GM18909 (cell line): ENCODE results near the gene DIP2C.
"Not testable (repeated sequence)": the region's sequence is repeated elsewhere in the genome, so short reads cannot be mapped to it uniquely, and the experiment has no call there.

Experiments used
- ATAC-seq: cut with Tn5 transposase; IDR thresholded peaks from one replicate; pipeline ENCODE4 v1.9.1; 2021; ENCODE audit warnings: mild to moderate bottlenecking; ENCODE audit not compliant: unreplicated experiment, poor library complexity

Gene DIP2C

GRCh38 chr10:413662-414071, 275.8 kb downstream of the DIP2C start:
- no peak for ATAC-seq

- no peak for ATAC-seq
These were observed 277.4 kb downstream of the DIP2C start for GRCh38 chr10:412109-412508.

GRCh38 chr10:411603-412002, 277.9 kb downstream of the DIP2C start:
- ATAC-seq: no peak

GRCh38 chr10:409408-410040, 279.9 kb downstream of the DIP2C start:
- no peak for ATAC-seq

DNA sequence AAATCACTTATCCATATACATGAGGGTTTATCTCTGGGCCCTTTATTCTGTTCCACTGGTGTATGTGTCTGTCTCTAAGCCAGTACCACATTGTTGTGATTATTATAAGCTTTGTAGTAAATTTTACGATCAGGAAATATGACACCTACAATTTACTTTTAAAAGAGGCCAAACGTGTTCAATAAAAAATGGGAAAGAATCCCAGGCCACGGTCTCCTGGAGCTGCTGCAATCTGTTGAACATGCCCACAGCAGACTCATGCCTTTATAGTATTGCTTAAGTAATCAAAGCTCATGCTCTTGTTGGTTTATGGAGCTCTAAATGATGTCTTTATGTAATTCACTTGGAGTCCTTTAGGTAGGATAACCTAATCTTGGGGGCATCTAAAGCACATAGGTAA, 281.2 kb downstream of the DIP2C start:
- no peak for ATAC-seq

- no peak for ATAC-seq
These were observed 282.5 kb downstream of the DIP2C start for GRCh38 chr10:406976-407375.

GRCh38 chr10:405648-406047, 283.8 kb downstream of the DIP2C start:
- no peak for ATAC-seq

GRCh38 chr10:404991-405390, 284.5 kb downstream of the DIP2C start:
- no peak for ATAC-seq

- no peak for ATAC-seq
These were observed 285.1 kb downstream of the DIP2C start for GRCh38 chr10:404346-404745.

- ATAC-seq: no peak
These were observed 290.5 kb downstream of the DIP2C start for GRCh38 chr10:398954-399353.

GRCh38 chr10:397321-398068, 292.0 kb downstream of the DIP2C start:
- ATAC-seq: no peak

DNA sequence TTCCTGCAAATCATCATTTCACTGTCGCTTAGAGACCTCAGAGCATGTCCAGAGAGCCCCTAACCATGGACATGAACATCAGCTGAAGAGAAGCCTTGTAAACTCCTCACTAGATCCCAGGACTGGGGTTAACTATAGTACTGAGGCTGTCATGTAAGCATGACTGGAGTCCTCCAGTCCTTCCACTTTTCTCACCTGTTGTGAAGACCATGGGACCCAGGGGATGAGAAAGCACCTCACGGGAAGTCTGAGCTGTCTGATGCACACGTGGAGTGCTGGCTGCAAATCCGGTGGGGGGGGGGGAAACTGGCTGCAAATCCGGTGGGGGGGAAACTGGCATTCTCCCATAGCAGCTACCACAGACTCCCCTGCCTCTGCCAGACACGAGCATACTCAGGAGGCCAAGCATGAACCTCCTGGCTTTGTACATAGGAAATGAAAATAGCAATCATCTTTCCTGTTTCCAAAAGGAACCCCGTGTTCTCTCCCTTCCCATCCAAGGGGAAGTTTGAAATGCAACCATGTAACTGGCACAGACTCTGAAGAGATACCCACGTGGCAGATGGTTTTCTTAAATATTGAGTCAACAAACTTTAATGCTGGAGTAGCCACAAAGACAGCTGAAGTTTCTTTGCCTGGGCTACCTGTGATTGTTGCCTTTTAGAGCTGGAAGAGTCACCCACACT, 292.8 kb downstream of the DIP2C start:
- no peak for ATAC-seq

DNA sequence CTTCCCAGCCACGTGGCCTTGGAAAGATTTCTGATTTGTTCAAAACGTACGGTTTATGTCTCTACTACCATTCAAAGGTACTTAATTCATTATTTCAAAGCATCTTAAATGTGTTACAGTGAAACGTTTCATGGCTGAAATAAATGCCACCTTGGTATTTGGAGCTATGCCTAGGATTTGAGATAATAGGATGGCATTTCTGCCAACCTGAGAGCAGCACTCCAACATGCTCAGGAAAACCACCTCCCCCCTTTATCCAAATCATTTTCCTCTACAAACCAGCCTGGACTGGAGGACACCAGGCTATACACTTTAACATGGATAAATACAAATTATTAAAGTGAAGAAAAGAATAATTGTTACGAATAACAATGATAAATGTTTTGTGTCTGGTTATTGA, 293.4 kb downstream of the DIP2C start:
- no peak for ATAC-seq

DNA sequence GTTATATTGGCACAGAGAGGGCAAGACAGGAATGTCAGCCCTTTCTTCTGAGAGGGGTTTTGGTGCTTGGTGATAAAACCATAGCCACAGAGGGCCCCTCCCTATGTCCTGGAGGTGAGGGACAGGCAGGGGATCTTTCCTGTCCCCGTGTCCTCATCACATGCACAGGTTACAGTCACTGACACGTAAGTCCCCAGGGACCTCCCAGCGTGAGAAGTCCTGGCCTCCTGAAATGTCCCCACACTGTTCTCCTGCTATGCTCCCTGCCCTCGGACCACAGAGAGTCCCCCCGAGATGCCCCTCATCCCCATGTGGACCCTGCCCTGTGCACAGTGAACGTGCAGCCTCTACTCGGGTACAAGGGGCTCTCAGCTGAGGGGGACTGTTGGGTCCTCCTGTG, 293.8 kb downstream of the DIP2C start:
- ATAC-seq: no peak

GRCh38 chr10:394439-395101, 294.9 kb downstream of the DIP2C start:
- ATAC-seq: not testable (repeated sequence)

DNA sequence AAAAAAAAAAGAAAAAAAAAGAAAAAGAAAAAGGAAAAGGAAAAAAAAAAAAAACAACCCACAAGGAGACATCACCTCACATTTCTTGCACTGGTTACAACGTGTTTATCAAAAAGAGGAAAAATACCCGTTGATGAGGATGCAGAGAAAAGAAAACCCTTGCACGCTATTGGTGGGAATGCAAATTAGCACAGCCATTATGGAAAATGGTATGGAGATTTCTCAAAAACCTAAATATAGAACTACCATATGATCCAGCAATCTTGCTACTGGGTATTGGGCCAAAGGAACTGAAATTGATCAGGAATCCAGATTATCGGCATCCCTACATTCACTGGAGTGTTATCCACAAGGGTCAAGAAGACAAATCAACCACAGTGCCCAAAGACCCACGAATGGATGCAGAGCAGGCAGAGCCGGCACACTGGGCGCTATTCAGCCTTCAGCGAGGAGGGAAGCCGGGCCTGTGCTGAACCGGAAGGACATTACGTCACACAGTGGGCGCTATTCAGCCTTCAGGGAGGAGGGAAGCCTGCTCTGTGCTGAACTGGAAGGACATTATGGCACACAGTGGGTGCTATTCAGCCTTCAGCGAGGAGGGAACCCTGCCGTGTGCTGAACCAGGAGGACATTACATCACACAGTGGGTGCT, 295.6 kb downstream of the DIP2C start:
- no peak for ATAC-seq

- ATAC-seq: no peak
These were observed 296.2 kb downstream of the DIP2C start for GRCh38 chr10:393106-393745.

- no peak for ATAC-seq
These were observed 296.8 kb downstream of the DIP2C start for GRCh38 chr10:392705-393037.

DNA sequence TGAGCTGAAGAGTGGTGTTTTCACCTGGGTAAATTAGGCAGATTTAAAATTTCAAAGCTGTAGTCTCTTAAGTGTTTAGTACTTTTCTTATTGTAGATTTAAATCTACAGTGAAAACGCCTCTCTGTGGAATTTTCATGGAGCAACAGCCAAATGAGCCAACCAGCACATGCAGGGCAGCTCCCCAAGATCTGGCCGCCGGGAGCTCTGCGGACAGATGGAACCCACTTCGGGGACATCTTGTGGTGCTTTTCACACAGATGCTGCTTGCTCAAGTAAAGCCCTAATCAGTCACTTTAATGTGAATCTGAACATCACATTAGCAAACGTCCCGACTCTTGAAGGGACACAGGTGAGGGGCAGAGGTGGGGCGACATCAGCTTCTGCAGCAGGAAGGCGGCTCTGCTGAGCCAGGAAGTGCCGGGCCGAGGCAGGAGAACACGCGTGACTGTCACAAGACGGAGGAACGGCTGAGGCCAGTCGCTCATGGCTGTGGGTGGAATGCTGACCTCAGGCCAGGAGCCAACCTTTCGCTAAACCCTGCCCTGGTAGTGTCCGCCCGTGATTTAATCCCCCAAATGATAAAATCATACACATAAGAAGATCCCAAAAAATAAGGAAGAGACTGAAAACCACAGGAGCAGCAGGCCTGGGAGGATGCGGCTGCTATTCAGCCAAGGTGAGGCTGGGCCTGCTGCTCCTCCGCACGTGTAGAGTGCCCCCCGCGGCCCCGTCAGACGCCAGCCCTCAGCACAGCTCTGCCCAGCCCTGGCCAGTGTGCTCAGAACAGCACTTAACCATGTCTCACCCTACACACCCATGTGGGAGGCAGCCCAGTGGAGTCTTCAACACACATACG, 297.4 kb downstream of the DIP2C start:
- ATAC-seq: no peak
